22Rv1 (cell line): ENCODE results near the gene CST9L.

Experiments
- ZFX ChIP-seq: fragments of 450-650 bp; IDR thresholded peaks from 2 replicates; pipeline ENCODE4 v1.6.1; 2017; ENCODE audit warnings: antibody characterized with exemption, borderline replicate concordance
- TF ChIP-seq, protein P1 (sequence below): fragments of 450-650 bp; IDR thresholded peaks from 2 replicates; pipeline ENCODE4 v1.5.1; 2017; ENCODE audit warnings: mild to moderate bottlenecking

DNA sequence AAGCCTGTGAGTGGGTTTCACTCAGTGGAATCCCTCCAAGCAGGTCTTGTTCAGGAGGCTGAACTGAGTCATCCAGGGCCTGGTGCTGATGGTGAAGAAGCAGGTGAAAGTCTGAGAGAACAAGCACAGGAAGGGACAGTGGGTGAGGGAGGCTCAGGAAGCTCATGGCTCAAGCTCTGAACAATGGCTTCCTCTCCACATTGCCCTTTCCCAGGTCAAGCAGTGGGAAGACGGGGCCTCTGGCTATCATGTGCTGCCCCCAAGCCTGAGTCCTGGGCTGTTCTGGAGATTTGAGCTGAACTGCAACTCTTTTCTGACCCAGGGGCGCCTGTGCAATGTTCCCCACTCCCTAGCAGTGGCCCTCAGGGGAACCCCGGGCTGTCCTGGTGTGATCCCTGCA is 3.4 kb downstream of the CST9L start:
- TF ChIP-seq, protein P1, sequence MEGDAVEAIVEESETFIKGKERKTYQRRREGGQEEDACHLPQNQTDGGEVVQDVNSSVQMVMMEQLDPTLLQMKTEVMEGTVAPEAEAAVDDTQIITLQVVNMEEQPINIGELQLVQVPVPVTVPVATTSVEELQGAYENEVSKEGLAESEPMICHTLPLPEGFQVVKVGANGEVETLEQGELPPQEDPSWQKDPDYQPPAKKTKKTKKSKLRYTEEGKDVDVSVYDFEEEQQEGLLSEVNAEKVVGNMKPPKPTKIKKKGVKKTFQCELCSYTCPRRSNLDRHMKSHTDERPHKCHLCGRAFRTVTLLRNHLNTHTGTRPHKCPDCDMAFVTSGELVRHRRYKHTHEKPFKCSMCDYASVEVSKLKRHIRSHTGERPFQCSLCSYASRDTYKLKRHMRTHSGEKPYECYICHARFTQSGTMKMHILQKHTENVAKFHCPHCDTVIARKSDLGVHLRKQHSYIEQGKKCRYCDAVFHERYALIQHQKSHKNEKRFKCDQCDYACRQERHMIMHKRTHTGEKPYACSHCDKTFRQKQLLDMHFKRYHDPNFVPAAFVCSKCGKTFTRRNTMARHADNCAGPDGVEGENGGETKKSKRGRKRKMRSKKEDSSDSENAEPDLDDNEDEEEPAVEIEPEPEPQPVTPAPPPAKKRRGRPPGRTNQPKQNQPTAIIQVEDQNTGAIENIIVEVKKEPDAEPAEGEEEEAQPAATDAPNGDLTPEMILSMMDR, result no peak
- no peak for TF ChIP-seq ZFX
